Daoy (cell line): ENCODE data around the gene MTHFD1L. TPM values are rescaled to one million over a fixed set of nuclear protein-coding genes. Genes with fewer than 3 reads are reported as not detected.

ENCODE experiments used
- DNase-seq: peaks from one replicate; pipeline ENCODE4 v3.0.0-alpha.2; 2015; ENCODE audit warnings: low read depth
- total RNA-seq: library from RNA; depleted of rRNA; stranded (reverse); fragments of >200 nt; shearing (Covaris generic); gene quantifications from 2 replicates; pipeline ENCODE4 v1.2.3, GENCODE V29; 2014

Gene MTHFD1L
- total RNA-seq, 1 experiment from 2014 or later = 17.8 TPM

GRCh38 chr6:150987855-150988464, 122.5 kb downstream of the MTHFD1L start:
- DNase-seq = no peak

DNA sequence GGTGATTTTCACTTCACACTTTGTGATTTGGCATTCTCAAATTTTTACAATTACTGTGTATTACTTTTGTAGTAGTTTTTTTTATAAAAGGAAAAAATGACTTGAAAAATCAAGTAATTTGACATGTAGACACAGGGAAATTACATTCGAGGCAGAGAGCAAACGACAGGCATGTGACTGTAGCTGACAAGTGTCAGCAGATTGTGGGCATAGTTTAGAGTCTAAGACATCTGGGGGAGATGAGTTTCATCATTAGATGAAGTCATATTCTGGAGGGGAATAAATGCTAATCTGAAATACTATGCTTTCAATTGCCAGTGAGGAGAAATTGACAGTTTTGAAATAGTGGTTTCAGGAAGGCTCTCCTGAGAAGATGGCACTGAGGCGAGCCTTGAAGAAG, 126.0 kb downstream of the MTHFD1L start:
- no peak for DNase-seq

- DNase-seq = no peak
Measured at GRCh38 chr6:150992262-150992661, 126.8 kb downstream of the MTHFD1L start.

DNA sequence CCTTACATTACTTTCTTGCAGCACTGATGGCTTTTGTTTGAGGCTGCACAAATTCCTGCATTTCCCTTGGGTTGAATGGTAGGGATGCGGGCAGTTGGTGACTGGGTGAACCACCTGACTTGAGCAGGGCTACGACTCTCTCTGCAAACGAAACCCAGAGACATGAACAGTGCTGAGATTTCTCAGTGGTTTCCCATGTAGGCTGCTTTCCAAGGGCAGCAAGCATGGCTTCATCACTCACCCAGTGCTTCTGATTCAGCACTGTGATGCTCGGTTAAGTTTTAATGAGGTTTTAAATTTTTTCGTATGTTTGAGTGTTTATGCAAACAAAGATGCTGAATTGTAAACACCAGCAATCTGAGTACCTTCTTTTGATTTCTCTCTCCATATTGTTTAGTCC, 127.2 kb downstream of the MTHFD1L start:
- no peak for DNase-seq

GRCh38 chr6:150993253-150993652, 127.8 kb downstream of the MTHFD1L start:
- DNase-seq = no peak

DNA sequence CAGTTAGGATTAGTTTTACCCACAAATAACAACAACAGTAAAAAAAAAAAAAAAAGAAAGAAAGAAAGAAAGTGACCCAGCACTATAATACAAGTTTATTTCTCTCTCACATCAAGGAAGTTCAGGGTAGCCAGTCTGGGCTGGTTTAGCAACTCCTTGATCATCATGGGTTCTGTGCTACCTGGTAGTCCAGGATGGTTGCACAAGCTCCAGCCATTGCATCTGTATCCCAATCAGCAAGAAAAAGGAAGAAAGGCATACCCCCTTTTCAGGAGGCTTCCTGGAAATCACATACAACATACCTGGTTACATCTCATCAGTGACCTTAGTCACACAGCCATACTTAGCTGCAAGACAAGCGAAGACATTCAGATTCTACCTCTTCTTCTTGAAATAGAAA, 128.5 kb downstream of the MTHFD1L start:
- DNase-seq = no peak

GRCh38 chr6:150996968-150997367, 131.5 kb downstream of the MTHFD1L start:
- no peak for DNase-seq

DNA sequence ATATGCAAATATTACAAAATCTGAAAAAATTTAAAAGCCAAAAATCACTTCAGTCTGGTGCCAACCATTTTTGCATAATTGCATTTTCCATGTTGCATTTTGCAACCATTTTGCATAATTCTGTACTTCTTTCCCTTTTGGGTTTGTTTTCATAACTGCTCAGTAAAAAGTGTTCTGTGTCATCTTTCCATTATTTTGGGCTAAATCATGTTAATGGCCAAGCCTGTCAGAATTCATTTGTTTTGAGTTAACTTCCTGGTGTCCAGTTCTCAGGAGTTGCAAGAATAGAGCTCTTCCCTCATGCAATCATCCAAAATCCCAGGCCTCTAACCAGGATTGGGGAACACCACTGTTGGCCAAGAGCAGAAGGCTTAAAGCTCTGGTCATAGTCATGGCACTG, 133.6 kb downstream of the MTHFD1L start:
- DNase-seq = no peak

GRCh38 chr6:150999576-150999975, 134.1 kb downstream of the MTHFD1L start:
- no peak for DNase-seq

DNA sequence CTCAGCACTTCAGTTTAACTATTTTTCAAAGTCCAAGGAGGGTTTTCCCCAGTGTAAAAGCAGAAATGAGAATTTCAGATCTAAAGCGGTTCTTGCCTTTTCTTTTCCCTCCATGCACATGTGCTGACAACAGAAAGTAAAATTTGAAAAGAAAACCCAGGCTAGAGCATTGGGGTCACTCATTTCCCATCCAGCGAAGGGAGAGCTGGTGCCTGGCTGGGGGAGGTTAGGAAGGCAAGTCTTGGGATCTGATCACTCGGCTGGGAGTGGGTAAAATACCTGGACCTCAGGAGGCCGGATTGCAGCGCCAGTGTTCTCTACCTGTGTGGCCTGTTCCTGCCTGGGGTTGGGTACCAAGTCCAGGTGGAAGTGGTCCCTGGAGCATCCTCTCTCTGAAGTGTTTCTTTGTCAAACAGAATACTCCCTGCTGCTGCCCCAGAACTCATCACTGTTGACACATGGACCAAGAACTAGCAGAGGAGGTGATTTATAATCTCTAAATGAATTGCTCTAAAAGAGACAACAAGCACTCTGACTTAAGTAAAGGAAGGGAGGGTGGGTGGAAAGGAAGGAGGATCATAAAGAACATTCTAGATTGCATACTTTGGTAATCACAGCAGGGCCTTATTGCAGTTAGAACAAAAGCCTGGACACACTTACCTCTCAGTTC, 136.0 kb downstream of the MTHFD1L start:
- no peak for DNase-seq

DNA sequence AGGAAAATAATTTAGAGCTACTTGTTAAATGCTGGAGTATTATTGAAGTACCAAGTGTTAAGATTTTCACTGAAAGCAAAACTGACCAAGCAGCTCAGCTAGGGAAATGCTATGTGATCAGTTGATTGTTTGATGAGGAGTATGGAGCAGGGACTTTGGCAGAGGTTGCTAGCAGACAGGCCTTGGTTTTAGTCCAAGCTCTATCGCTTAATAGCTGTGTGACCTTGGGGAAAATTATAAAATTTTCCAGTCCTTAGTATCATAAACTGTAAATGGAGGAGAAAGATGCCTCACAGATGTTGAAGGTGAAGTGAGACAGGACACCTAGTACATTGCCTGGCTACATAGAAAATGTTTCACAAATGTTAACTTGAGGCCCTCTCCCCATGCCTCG, 136.6 kb downstream of the MTHFD1L start:
- no peak for DNase-seq

GRCh38 chr6:151002491-151002935, 137.0 kb downstream of the MTHFD1L start:
- DNase-seq = no peak

DNA sequence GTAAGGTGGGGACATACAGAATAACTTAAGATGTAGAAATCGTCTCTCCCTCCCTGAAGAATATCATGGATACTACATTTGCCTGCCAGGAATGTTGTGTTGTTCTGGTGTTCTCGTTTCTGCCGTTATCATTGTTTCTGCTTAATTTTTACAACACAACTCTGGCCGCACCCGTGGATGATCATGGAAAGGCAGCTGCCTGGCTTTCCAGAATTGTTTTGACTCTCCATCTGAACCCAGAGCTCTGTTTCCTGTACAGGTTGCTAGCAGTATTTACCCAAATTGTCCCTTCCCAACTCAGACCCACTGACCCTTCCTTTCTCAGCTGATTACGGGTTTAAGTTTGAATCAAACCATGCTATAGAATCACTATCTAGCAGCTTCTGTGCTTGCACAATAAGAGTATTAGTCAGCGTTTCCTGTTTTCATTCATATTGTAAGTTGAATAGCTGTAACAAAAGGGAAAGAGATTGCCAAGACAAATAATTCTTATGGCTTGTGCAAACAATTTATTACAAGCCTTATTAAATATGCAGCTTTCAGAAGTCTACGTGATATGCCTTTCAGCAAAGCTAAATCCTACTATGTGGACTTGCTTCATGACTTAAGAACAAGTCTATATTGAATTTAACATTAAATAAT, 139.0 kb downstream of the MTHFD1L start:
- peak; percentile 73 for DNase-seq

GRCh38 chr6:151005164-151005563, 139.7 kb downstream of the MTHFD1L start:
- no peak for DNase-seq

- DNase-seq = no peak
Measured at GRCh38 chr6:151005896-151006632, 140.6 kb downstream of the MTHFD1L start.

- DNase-seq = no peak
Measured at GRCh38 chr6:151007076-151007475, 141.6 kb downstream of the MTHFD1L start.

DNA sequence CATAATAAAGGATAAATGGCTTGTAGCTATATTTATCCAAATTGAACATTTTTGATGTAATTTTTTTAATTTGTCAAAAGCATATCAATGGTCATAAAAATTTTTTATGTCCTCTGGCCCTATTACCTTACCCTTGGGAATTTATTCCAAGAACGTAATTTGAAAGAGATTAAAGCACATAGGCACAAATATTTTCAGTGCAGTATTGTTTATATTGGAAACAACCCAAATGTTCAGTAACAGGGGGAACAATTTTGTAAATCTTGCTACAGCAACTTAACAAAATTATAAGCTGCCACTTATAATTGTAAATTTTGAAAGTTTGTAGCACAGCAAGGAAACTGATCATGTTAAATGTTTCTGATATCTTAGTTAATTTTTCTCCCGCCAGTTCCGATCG, 142.4 kb downstream of the MTHFD1L start:
- DNase-seq = no peak

DNA sequence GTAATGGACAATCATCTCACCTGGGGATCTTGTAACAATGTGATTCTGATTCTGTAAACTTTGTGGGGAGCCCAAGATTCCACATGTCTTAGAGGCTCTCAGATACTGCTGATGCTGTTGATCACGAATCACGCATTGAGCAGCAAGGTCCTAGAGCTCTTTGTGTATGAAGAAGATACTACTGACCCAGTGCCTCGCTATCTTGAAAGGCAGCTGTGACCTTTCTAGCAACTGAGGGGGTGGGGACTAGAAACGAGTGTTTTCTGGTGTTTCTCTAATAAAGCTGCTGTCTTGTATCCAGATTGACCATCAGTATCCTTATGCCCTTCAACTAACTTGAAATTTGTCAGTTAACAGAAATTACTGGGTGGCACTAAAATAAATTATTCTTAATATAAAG, 142.9 kb downstream of the MTHFD1L start:
- no peak for DNase-seq

GRCh38 chr6:151009576-151009975, 144.1 kb downstream of the MTHFD1L start:
- no peak for DNase-seq

DNA sequence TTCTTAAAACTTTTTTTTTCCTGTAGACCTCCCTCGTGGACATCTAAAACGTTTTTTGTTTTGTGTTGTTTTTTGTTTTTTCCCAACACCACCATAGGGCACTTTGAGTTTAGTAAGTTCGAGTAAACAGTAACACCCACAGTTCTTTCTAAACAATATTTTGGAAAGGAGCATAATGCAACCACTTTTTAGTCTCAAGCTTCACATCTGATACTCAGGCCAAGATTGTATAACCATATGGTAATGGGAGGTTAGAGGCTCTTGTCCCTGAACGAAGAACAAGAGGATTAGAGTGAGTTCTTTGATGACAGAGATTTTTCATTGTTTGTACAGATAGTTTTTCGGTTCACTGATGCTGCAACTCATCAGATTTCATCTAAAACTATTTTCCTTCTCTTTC, 144.6 kb downstream of the MTHFD1L start:
- no peak for DNase-seq

DNA sequence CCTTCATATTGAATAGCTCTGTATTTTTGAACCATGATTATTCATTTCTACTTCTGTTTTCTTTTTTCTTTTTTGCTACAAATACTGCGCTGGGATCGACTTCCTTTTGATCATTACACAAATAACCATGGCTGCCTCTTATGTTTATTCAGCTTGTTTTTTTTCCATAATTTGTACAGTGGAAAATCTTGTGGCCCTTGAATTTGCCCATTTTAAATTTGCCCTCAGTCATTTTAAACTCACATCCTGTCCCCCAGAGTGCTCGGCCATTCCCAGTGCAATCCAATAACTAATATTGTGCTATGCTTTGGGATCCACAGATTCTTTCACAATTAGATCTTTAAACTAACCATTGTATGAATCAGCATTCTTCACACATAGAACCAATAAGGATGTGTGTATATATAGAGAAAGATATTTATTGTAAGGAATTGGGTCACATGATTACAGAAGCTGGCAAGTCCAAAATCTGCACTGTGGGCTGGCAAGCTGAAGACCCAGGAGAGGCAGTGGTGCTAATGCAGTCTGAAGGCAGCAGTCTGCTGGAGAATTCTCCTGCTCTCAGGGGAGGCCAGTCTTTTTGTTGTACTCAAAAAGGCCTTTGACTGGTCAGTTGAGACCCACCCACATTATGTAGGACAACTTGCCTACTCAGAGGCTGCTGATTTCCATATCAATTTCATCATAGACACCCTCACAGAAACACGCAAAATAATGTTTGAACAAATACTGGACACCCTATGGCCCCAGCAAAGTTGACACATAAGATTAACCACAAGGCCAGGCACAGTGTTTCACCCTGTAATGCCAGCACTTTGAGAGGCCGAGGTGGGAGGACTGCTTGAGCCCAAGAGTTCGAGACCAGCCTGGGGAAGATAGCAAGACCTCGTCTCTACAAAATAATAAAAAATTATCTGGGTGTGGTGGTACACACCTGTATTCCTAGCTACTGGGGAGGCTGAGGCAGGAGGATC, 147.1 kb downstream of the MTHFD1L start:
- no peak for DNase-seq
